HepG2 (cell line): ENCODE data around the gene SLC35B3. TPM values are rescaled to one million over a fixed set of nuclear protein-coding genes. Genes with fewer than 3 reads are reported as not detected.

Experiments used
- ARNTL ChIP-seq: sonication (generic); formaldehyde crosslinking; IDR thresholded peaks from 2 replicates; pipeline ENCODE4 v1.4.0; 2020; ENCODE audit warnings: mild to moderate bottlenecking, missing genetic modification reagents
- CCAR2 ChIP-seq: fragments of 200-400 bp; formaldehyde crosslinking; optimal IDR thresholded peaks from 2 replicates; pipeline ENCODE3; 2018; ENCODE audit warnings: low read depth, mild to moderate bottlenecking, low read length, moderate library complexity
- FOXJ3 ChIP-seq: sonication (generic); formaldehyde crosslinking; IDR thresholded peaks from 2 replicates; pipeline ENCODE4 v1.4.0; 2020; ENCODE audit warnings: missing genetic modification reagents, mild to moderate bottlenecking, borderline replicate concordance
- SIN3A ChIP-seq: IDR thresholded peaks from 2 replicates; pipeline ENCODE4 v1.6.1; 2011; ENCODE audit warnings: low read depth, mild to moderate bottlenecking, control low read depth, low read length, borderline replicate concordance
- SMAD1 ChIP-seq: sonication (generic); formaldehyde crosslinking; IDR thresholded peaks from 2 replicates; pipeline ENCODE4 v1.4.0; 2020; ENCODE audit warnings: missing genetic modification reagents, low read depth, mild to moderate bottlenecking, borderline replicate concordance
- SNAI1 ChIP-seq: sonication (generic); formaldehyde crosslinking; IDR thresholded peaks from 2 replicates; pipeline ENCODE4 v1.5.0; 2020; ENCODE audit warnings: mild to moderate bottlenecking, missing genetic modification reagents, borderline replicate concordance
- YEATS4 ChIP-seq: sonication (generic); formaldehyde crosslinking; IDR thresholded peaks from 2 replicates; pipeline ENCODE4 v1.4.0; 2020; ENCODE audit warnings: missing genetic modification reagents, borderline replicate concordance
- ZBTB3 ChIP-seq: sonication (generic); formaldehyde crosslinking; IDR thresholded peaks from 2 replicates; pipeline ENCODE4 v1.4.0; 2020; ENCODE audit warnings: low read depth, mild to moderate bottlenecking, moderate library complexity, missing genetic modification reagents, borderline replicate concordance
- ZNF382 ChIP-seq: sonication (generic); formaldehyde crosslinking; IDR thresholded peaks from 2 replicates; pipeline ENCODE4 v1.5.0; 2020; ENCODE audit warnings: missing genetic modification reagents, mild to moderate bottlenecking, borderline replicate concordance
- ZNF383 ChIP-seq: sonication (generic); formaldehyde crosslinking; IDR thresholded peaks from 2 replicates; pipeline ENCODE4 v1.4.0; 2020; ENCODE audit warnings: missing genetic modification reagents, mild to moderate bottlenecking, borderline replicate concordance
- ZSCAN31 ChIP-seq: sonication (generic); formaldehyde crosslinking; IDR thresholded peaks from 2 replicates; pipeline ENCODE4 v1.5.0; 2020; ENCODE audit warnings: low read depth, mild to moderate bottlenecking, missing genetic modification reagents
- polyA plus RNA-seq, 8 experiments: library from polyadenylated mRNA; depleted of rRNA in 3 of 8; stranded (reverse) in 7 of 8; unstranded in 1 of 8; fragments of >200 nt; fragmentation: Illumina TruSeq in 4 of 8; extraction: Trizol in 4 of 8; gene quantifications; 2 replicates each; pipeline versions ENCODE4 v1.2.1 to v1.2.3, GENCODE V29; 2011 to 2016; ENCODE audit warnings: low read depth in 4 of 8, missing spikeins in 1 of 8, mixed read lengths in 1 of 8; ENCODE audit not compliant: insufficient read depth in 1 of 8
- total RNA-seq, 5 experiments: library from RNA; depleted of rRNA; stranded (reverse); fragments of >200 nt; fragmentation: Illumina TruSeq; extraction: Trizol; gene quantifications; 2 replicates each; pipeline ENCODE4 v1.2.3, GENCODE V29; 2016; ENCODE audit warnings: low read depth in 1 of 5
- TF ChIP-seq, protein P1 (sequence below): sonication (generic); formaldehyde crosslinking; IDR thresholded peaks from 2 replicates; pipeline ENCODE4 v1.5.1; 2020; ENCODE audit warnings: missing genetic modification reagents, mild to moderate bottlenecking, borderline replicate concordance
- TF ChIP-seq, protein P2 (sequence below): sonication (generic); formaldehyde crosslinking; IDR thresholded peaks from 2 replicates; pipeline ENCODE4 v1.4.0; 2020; ENCODE audit warnings: missing genetic modification reagents
- TF ChIP-seq, protein P3 (sequence below): sonication (generic); formaldehyde crosslinking; IDR thresholded peaks from 2 replicates; pipeline ENCODE4 v1.8.0; 2022; ENCODE audit warnings: missing genetic modification reagents, mild to moderate bottlenecking, borderline replicate concordance
- TF ChIP-seq, protein P4 (sequence below): sonication (generic); formaldehyde crosslinking; IDR thresholded peaks from 2 replicates; pipeline ENCODE4 v1.8.1; 2023; ENCODE audit warnings: mild to moderate bottlenecking, inconsistent platforms, moderate library complexity, missing genetic modification reagents, borderline replicate concordance

The SLC35B3 gene
- total and polyA plus RNA-seq, 2 of the 13 experiments (the other 11 are each of a cell fraction or from before 2014, with no cell fraction given), result 8.7 to 13.5 TPM

DNA sequence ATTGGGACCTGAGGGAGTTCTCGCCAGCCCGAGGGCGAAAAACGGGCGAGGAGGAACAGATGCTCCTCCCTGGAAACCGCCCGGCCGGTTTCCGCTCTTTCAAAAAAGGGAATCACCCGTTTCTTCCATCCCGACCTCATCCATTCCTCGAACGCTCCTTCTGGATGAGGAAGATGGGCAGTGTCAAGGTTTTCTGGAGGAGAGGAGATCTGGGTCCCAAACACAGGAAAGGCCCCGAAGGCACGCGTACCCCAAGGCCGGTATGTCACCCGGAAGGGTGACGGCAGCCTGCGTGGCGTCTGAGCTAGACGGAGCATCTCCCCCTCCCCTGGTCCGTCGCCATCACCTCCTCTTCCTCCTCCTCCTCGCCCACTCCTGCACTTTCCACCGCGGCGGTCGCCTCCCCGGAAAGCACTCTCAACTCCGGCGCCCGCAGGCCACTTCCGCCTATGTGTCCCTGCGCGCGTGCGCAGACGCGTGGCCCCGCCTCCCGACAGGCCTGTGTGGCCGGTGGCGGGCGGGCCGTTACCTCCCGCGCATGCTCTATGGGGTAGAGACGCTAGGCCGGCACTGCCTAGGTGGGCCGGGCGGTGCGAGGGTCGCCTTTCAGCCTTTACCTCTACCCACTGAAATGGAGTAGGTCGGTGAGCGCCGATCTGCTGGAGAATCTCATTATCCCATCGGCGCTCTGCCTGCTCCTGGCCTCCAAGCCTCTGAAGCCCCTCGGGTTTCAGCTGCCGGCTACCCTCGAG lies at the start of gene SLC35B3 (continued):
- TF ChIP-seq, protein P1, sequence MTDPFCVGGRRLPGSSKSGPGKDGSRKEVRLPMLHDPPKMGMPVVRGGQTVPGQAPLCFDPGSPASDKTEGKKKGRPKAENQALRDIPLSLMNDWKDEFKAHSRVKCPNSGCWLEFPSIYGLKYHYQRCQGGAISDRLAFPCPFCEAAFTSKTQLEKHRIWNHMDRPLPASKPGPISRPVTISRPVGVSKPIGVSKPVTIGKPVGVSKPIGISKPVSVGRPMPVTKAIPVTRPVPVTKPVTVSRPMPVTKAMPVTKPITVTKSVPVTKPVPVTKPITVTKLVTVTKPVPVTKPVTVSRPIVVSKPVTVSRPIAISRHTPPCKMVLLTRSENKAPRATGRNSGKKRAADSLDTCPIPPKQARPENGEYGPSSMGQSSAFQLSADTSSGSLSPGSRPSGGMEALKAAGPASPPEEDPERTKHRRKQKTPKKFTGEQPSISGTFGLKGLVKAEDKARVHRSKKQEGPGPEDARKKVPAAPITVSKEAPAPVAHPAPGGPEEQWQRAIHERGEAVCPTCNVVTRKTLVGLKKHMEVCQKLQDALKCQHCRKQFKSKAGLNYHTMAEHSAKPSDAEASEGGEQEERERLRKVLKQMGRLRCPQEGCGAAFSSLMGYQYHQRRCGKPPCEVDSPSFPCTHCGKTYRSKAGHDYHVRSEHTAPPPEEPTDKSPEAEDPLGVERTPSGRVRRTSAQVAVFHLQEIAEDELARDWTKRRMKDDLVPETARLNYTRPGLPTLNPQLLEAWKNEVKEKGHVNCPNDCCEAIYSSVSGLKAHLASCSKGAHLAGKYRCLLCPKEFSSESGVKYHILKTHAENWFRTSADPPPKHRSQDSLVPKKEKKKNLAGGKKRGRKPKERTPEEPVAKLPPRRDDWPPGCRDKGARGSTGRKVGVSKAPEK (CRISPR knock-in tag), result 0 out of 2 replicates have a peak, but pooled peaks have one; percentile 70
- TF ChIP-seq CCAR2 (no peak), FOXJ3 (CRISPR knock-in tag) (peak; percentile 44; the same call in 1 of the 2 replicates), SIN3A (peak; percentile 94), SNAI1 (CRISPR knock-in tag) (peak; percentile 53; the same call in 1 of the 2 replicates), ARNTL (peak; percentile 36; the same call in 1 of the 2 replicates), ZSCAN31 (CRISPR knock-in tag) (peak; percentile 89), YEATS4 (peak; percentile 93), ZNF382 (CRISPR knock-in tag) (no peak), SMAD1 (CRISPR knock-in tag) (peak; percentile 39), ZBTB3 (no peak; the same call in 1 of the 2 replicates), ZNF383 (CRISPR knock-in tag) (0 out of 2 replicates have a peak, but pooled peaks have one; percentile 28)
- TF ChIP-seq, protein P2, sequence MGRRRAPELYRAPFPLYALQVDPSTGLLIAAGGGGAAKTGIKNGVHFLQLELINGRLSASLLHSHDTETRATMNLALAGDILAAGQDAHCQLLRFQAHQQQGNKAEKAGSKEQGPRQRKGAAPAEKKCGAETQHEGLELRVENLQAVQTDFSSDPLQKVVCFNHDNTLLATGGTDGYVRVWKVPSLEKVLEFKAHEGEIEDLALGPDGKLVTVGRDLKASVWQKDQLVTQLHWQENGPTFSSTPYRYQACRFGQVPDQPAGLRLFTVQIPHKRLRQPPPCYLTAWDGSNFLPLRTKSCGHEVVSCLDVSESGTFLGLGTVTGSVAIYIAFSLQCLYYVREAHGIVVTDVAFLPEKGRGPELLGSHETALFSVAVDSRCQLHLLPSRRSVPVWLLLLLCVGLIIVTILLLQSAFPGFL, result no peak
- TF ChIP-seq, protein P3, sequence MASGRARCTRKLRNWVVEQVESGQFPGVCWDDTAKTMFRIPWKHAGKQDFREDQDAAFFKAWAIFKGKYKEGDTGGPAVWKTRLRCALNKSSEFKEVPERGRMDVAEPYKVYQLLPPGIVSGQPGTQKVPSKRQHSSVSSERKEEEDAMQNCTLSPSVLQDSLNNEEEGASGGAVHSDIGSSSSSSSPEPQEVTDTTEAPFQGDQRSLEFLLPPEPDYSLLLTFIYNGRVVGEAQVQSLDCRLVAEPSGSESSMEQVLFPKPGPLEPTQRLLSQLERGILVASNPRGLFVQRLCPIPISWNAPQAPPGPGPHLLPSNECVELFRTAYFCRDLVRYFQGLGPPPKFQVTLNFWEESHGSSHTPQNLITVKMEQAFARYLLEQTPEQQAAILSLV (CRISPR knock-in tag), result peak; percentile 96; the same call in 1 of the 2 replicates
- TF ChIP-seq, protein P4, sequence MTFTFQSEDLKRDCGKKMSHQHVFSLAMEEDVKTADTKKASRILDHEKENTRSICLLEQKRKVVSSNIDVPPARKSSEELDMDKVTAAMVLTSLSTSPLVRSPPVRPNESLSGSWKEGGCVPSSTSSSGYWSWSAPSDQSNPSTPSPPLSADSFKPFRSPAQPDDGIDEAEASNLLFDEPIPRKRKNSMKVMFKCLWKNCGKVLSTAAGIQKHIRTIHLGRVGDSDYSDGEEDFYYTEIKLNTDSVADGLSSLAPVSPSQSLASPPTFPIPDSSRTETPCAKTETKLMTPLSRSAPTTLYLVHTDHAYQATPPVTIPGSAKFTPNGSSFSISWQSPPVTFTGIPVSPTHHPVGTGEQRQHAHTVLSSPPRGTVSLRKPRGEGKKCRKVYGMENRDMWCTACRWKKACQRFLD (CRISPR knock-in tag), result peak; percentile 89
